ENCODE measurements around the gene FOXP2. TPM values are rescaled to one million over a fixed set of nuclear protein-coding genes. Genes with fewer than 3 reads are reported as not detected.
"Not testable (repeated sequence)": the region's sequence is repeated elsewhere in the genome, so short reads cannot be mapped to it uniquely, and the experiment has no call there.

The FOXP2 gene
- polyA plus RNA-seq, 3 donors = 10.4 to 15.5 (median 14.9) TPM

DNA sequence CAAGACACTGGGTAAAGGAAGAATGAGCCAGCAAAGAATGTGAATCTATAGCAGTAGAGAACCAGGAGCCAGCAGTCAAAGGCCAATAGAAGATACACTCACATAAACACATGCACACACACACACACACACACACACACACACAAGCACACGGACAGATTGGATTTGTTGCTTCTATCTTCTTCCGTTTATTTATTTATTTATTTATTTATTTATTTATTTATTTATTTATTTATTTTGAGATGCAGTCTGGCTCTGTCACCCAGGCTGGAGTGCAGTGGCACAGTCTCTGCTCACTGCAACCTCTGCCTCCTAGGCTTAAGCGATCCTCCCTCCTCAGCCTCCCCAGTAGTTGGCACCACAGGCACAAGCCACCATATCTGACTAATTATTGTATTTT is 166.3 kb downstream of the FOXP2 start:
- not testable (repeated sequence) for DNase-seq

DNA sequence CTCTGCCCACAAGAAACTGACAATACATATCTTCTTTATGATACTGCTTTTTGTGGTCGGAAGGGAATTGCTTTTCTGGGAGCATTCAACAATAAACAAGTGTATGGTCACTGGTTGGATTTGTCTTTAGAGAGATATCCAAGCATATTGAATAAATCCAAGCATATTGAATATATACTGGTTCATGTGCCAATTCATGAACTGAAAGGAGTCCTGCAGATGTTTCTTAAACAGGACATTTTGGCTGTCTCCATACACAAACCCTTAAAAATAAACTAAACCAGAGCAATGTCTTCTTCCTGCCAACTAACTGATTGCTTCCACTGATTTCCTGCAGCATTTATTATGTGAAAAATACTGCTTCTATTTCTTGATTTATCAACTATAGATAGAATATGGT is 173.9 kb downstream of the FOXP2 start:
- DNase-seq = no peak

- peak; percentile 0 for DNase-seq
These were observed 174.8 kb downstream of the FOXP2 start for GRCh38 chr7:114589436-114589835.

- DNase-seq = no peak
These were observed 175.7 kb downstream of the FOXP2 start for GRCh38 chr7:114590298-114590697.

DNA sequence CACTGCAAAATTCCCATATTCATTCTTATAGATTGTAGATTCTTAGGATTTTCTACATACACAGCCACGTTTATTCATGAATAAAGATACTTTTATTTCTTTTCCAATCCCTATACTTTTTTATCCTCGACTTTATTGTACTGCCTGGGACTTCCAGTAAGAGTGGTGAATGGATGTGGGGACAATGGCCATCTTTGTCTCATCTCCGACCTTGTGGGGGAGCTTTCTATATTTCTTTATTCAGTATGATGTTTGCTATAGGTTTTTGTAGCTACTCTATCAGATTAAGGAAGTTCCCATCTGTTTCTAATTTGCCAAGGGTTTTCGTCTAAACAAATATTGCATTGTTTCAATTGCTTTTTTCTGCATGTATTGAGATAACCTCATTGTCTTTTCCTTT is 184.3 kb downstream of the FOXP2 start:
- DNase-seq = no peak

DNA sequence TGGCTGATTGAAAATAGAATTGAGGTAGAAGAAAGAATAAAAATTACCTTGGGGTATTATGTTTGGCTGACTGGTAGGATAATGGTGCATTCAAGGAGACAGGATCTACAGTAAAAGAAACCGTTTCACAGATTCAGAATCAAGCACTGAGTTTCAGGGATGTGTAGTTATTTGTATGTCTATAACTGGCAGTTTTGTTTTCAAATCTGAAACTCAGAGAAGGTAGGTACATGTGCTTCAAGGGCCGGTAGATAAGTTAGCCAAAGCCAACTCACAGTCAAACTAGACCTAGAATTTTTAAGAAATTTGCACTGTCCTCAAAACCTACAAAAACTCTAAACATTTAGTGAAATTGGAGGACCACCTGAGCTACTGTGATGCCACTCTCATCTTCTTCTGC is 191.5 kb downstream of the FOXP2 start:
- no peak for DNase-seq

DNA sequence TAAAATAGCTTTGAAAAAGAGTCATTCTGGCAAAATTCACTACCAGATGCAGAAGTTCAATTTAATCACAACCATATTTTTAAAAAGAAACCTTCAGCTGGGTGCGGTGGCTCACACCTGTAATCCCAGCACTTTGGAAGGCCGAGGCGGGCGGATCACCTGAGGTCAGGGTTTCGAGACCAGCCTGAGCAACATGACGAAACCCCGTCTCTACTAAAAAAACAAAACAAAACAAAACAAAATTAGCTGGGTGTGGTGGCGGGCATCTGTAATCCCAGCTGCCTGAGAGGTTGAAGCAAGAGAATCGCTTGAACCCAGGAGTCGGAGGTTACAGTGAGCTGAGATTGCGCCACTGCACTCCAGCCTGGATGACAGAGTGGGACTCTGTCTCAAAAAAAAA is 194.2 kb downstream of the FOXP2 start:
- DNase-seq = not testable (repeated sequence)

DNA sequence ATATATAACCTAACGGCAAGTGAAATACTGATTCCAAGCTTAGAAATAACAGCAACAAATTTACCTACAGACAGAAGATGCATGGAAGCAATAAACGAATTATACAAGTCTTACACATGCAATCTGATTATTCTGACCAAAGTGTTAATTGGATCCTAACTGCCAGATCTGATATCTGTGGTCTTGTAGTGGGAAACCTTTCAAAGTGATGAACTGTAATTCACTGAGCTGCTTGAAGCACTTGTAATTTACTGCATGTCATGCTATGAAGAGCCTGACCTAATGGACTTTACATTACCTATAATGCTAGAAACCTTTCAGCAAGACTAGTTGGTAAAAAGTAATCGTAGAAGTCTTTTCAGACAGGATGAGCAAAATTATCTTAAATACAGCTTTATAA is 205.6 kb downstream of the FOXP2 start:
- DNase-seq = no peak

GRCh38 chr7:114622221-114622620 is 207.6 kb downstream of the FOXP2 start:
- DNase-seq = no peak

DNA sequence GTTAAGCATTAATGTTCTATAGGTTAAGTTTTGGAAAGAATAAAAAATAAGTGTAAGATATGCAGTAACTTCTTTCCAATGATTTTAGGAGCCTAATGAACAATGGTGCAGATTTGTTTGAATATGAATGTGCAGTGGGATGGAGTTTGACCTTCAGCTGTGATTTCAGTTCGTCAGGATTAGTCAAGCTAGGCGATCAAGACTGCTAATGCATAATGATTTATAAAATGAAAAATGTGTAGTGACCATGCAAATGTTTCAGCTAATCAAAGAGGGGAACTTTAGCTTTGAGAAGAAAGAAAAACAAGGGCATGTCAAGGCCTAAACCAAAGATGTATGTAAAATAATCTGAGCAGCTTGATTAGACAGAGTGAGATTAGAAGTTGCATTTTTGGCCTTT is 208.5 kb downstream of the FOXP2 start:
- no peak for DNase-seq

GRCh38 chr7:114627231-114627630 is 212.6 kb downstream of the FOXP2 start:
- no peak for DNase-seq

GRCh38 chr7:114628362-114628761 is 213.7 kb downstream of the FOXP2 start:
- no peak for DNase-seq

DNA sequence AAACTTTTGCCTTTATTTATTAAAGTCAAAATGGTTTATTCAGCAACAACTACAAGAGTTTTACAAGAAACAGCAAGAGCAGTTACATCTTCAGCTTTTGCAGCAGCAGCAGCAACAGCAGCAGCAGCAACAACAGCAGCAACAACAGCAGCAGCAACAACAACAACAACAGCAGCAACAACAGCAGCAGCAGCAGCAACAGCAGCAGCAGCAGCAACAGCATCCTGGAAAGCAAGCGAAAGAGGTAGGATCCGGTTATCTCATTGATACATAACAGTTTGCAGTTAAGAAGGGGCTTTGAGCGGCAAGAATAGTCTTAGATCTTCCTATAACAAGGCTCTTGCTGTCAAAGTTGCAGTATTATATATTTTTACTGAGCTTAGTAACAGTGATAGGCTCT is 215.1 kb downstream of the FOXP2 start:
- no peak for DNase-seq

GRCh38 chr7:114630201-114630990 is 215.8 kb downstream of the FOXP2 start:
- no peak for DNase-seq

GRCh38 chr7:114631249-114631822 is 216.7 kb downstream of the FOXP2 start:
- DNase-seq = no peak

DNA sequence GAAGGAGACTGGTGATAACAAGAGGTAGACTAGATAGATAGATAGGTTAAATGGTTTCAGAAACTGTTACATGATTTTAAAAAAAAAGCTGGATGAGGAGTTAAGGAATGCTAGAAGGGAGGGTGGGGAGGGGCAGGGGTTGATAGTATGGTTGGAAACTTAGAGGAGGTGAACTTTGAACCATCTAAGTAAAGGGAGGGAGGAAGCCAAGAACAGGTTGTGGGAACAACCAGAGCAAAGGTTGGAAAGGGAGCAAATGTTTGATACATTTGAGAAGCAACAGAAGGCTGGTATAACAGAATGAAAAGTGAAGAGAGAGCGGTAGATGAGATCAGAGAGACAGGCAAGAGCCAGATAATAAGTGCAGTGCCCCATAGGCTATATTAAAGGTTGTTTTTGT is 224.8 kb downstream of the FOXP2 start:
- DNase-seq = no peak

DNA sequence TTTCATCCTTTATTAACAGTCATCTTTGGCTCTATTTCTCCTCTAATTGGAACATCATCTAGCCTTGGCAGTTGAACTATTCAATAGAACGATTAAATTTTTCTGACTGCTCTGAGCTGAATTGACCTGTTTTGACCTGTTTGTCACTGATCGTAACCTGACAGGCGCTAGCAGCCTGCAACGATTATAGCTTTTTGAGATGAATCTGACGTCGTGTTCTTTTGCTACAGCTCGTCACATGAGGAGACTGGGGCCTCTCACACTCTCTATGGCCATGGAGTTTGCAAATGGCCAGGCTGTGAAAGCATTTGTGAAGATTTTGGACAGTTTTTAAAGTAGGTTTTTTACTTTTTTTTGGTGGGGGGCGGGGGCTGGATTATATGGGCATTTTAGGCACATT is 229.8 kb downstream of the FOXP2 start:
- DNase-seq = no peak

DNA sequence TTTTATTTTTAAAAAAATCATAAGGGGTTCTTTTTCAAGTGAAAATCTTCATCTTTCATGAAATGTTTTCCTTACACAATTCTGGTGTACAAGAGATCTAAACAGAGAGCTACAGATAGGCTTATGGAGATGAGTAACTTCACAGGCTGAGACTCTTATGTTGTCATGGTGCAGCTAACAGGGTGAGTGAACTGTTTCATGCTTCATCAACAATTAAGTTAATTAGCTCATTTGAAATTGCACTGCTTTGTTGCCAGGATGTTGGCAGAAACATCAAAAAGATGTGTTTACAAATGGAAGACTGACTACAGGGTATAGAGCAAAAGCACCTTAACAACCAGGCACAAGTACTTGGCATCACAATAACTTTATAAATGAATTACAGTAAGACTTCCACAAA is 230.8 kb downstream of the FOXP2 start:
- no peak for DNase-seq

- DNase-seq = no peak
These were observed 232.9 kb downstream of the FOXP2 start for GRCh38 chr7:114647518-114647917.

DNA sequence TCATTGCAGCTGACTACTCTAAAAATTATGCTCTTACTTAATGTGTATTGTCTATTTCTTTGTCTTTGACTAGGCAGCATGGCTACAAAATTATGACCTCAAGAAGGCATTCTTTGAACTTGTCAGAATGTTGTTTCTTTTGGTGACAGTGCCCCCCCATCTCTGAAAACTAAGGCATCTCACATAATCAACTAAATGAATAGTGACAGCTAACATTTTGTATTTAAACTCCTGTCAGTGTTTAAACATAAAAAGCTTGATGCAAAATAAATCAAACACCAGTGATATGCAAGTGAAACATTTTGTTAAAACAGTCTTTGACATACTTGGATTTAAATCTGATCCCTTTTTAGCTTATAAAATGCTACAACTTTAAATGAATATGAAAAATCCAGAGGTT is 233.5 kb downstream of the FOXP2 start:
- DNase-seq = no peak

GRCh38 chr7:114648680-114649079 is 234.1 kb downstream of the FOXP2 start:
- DNase-seq = no peak

GRCh38 chr7:114649689-114650088 is 235.1 kb downstream of the FOXP2 start:
- DNase-seq = no peak

DNA sequence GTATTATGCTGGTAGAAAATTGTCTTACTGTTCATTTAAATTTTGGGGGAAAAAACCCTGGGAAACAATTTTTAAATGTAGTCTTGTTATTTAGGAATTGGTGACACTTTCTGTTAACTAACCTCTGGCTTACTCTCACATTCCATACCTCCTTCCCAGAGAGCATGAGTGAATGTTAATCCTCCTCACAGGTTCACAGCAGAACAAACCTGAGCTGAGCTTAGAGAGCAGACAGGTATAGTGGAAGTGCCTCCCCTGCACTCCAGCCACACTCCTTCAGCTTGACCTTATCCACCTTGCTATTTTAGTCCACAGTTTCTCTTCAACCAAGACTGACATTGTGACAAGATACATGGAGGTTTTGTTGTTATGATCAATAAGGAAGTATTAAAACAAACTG is 235.9 kb downstream of the FOXP2 start:
- no peak for DNase-seq

- DNase-seq = no peak
These were observed 237.4 kb downstream of the FOXP2 start for GRCh38 chr7:114652041-114652440.
